Measurements from ENCODE around the gene GRK5.

Gene GRK5

DNA sequence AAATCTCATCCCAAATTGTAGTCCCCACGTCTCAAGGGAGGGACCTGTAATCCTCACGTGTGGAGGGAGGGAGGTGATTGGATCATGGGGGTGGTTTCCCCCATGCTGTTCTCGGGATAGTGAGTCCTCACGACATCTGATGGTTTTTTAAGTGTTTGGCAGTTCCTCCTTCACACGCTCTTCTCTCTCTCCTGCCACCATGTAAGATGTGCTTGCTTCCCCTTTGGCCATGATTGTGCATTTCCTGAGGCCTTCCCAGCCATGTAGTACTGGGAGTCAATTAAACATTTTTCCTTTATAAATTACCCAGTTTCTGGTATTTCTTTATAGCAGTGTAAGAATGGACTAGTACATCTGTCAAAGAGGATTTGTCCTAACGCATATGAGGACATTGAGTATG, 275.6 kb downstream of the GRK5 start:
- peaks cover 9% of the 10 kb centered on the region for H3K4me1 ChIP-seq (ENCODE audit: insufficient read depth, low read length)
- H3K9me3 ChIP-seq (ENCODE audit: low read length): no peaks in the 10 kb centered on the region
- no peak overlapping the region for H2AFZ ChIP-seq (ENCODE audit: low read depth, low read length)
- no peaks in the 10 kb centered on the region for H3K36me3 ChIP-seq (ENCODE audit: insufficient read depth, low read length)
- no peak overlapping the region for H3K4me3 ChIP-seq (ENCODE audit: low read length)
- H3K27me3 ChIP-seq (ENCODE audit: insufficient read depth, low read length): peaks cover 8% of the 10 kb centered on the region

DNA sequence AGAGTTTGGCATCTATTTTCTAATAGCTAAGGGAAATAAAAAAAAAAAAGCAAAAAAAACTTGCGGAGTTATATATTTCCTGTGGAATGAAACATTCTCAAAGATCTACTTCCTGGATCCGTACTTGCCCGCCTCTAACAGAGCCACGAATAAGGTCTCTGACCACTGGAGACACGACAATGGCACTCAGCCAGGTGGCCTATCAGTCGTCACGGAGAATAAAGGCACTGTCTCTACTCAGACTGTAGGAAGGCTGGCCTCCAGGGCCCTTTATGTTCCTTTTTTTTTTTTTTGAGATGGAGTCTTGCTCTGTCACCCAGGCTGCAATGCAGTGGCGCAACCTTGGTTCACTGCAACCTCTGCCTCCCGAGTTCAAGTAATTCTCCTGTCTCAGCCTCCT, 276.5 kb downstream of the GRK5 start:
- Histone ChIP-seq H3K4me1 (ENCODE audit: insufficient read depth, low read length) (peaks cover 6% of the 10 kb centered on the region), H3K27me3 (ENCODE audit: insufficient read depth, low read length) (peaks cover 3% of the 10 kb centered on the region), H2AFZ (ENCODE audit: low read depth, low read length) (no peak overlapping the region), H3K36me3 (ENCODE audit: insufficient read depth, low read length) (no peaks in the 10 kb centered on the region), H3K9me3 (ENCODE audit: low read length) (no peaks in the 10 kb centered on the region), H3K4me3 (ENCODE audit: low read length) (no peak overlapping the region)

DNA sequence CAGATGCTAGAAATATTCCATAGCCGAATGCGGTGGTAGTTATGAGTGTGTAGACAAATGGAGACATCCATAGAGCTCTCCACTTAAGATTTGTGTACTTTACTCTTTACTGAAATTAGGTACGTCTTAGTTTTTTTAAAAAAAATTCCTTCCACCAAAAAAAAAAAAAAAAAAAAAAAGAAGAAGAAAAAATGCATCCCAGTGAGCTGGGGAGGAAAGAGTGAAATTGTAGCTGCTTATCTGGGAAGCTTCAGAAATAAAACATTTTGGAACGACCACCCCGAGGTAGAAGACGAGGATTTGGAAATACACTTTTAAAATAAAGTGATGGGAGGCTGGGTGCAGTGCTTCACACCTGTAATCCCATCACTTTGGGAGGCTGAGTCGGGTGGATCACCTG, 281.3 kb downstream of the GRK5 start:
- peaks cover 6% of the 10 kb centered on the region for H3K4me1 ChIP-seq (ENCODE audit: insufficient read depth, low read length)
- no peaks in the 10 kb centered on the region for H3K9me3 ChIP-seq (ENCODE audit: low read length)
- H3K4me3 ChIP-seq (ENCODE audit: low read length): no peak overlapping the region
- no peak overlapping the region for H2AFZ ChIP-seq (ENCODE audit: low read depth, low read length)
- no peaks in the 10 kb centered on the region for H3K27me3 ChIP-seq (ENCODE audit: insufficient read depth, low read length)
- H3K36me3 ChIP-seq (ENCODE audit: insufficient read depth, low read length): no peaks in the 10 kb centered on the region

DNA sequence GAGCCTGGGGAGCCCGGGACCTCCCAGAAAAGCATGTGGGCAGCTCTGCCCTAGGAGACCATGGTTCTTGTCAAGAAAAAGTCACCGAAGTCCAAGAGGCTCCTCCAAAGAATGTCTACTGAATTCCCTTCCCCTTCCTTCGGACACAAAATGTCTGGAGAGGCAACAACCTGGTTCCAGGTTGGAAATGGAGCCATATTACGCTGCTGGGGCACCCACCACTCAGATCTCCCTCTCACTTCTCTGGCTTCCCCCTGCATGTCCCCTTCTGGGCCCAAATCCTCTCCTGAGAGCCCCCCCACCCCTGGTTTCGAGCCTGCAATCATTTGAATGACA, 282.6 kb downstream of the GRK5 start:
- H3K36me3 ChIP-seq (ENCODE audit: insufficient read depth, low read length): no peaks in the 10 kb centered on the region
- peaks cover 5% of the 10 kb centered on the region for H3K4me1 ChIP-seq (ENCODE audit: insufficient read depth, low read length)
- no peak overlapping the region for H3K4me3 ChIP-seq (ENCODE audit: low read length)
- no peaks in the 10 kb centered on the region for H3K27me3 ChIP-seq (ENCODE audit: insufficient read depth, low read length)
- H3K9me3 ChIP-seq (ENCODE audit: low read length): no peaks in the 10 kb centered on the region
- no peak overlapping the region for H2AFZ ChIP-seq (ENCODE audit: low read depth, low read length)

DNA sequence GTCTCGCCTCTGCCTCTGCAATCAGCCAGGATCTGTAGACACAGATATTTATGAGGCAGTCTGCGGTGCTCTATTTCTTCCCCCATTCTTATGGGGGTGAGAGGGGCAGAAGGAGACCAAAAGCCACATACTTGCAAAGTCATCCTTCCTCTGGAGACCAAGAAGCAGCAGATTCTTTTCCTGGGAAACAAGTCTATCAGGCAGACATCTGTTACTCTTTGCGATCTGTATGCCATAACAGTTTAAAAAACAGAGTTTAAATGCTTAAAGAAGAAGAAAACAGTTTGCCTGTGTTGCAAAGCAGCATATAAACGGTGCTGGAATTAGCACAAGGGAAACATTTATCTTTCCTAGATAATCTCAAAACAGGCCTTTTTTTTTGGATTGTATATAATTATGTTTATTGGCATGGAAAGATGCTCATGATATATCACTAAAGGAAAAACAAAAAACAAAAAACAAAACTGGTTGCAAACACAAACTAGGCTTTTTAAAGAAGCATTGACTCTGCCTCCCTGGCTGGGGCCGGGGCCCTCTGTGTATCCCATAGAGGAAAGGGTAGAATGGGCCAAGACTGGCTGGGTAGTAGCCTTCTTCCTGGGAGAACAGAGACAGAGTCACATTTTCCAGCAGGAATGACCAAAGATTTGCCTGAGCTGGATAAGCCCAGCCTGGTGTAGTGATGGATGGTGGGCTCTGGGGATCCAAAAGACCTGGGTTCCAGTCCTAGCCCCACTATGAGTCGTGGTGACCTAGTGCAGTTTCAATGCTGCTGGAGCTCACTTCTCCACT, 284.8 kb downstream of the GRK5 start:
- no peak overlapping the region for H2AFZ ChIP-seq (ENCODE audit: low read depth, low read length)
- H3K27me3 ChIP-seq (ENCODE audit: insufficient read depth, low read length): no peaks in the 10 kb centered on the region
- no peak overlapping the region for H3K4me3 ChIP-seq (ENCODE audit: low read length)
- H3K9me3 ChIP-seq (ENCODE audit: low read length): no peaks in the 10 kb centered on the region
- H3K4me1 ChIP-seq (ENCODE audit: insufficient read depth, low read length): peaks cover 5% of the 10 kb centered on the region
- no peaks in the 10 kb centered on the region for H3K36me3 ChIP-seq (ENCODE audit: insufficient read depth, low read length)

DNA sequence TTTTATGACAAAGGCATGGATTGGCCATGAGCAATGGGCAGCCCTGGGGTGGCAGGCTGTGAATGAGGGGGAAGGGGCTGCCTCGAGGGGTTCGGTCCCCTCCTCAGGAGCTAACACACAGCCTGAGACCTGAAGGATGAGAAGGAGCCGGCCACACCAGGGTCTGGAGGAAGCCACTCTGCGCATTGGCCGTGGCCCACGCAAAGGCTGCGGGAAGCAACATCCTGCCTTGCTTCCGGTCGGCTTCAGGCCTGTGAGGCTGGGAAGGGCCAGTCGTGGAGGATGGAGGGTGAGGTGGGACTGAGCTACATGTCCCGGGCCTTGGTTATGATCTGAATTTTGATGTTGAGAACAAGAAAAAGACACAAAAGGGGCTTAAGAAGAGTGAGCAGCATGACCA, 285.8 kb downstream of the GRK5 start:
- Histone ChIP-seq H3K4me3 (ENCODE audit: low read length) (no peak overlapping the region), H3K27me3 (ENCODE audit: insufficient read depth, low read length) (no peaks in the 10 kb centered on the region), H3K9me3 (ENCODE audit: low read length) (no peaks in the 10 kb centered on the region), H3K4me1 (ENCODE audit: insufficient read depth, low read length) (peaks cover 5% of the 10 kb centered on the region), H2AFZ (ENCODE audit: low read depth, low read length) (no peak overlapping the region), H3K36me3 (ENCODE audit: insufficient read depth, low read length) (no peaks in the 10 kb centered on the region)

DNA sequence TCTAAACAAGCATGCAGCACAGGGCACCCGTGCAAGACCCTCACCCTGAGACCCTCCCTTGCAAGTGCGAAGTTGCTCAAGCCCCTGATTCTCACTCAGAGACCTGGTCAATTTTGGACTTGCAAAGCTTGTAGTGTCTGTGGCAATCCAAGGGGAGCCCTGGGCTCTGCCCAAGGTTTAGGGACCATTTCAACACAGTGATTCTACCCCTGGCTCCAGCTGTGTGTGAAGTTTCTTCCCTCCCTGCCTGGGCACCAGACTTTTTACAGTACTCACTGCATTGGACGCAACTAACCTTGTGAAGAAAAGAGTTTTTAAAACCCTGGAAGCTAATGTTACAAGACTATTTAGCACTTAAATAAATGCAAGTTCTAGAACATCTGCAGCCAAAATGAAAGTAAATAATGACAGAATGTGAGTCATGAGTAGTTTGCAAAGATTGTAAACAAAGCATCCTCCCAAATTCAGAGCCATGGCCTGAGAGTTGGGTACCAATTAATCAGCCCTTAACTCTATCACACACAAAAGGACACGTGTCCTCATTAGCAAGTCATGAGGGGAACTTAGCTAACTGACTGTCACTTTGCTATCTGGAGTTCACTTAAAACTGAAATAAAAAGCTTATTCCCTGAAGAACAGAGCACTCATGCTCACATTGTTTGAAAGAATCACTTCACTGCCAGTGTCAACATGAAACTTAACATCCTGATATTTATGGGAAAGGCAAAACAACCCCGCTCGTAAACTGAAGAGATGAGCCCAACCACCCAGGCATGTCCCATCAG, 287.1 kb downstream of the GRK5 start:
- H3K9me3 ChIP-seq (ENCODE audit: low read length): no peaks in the 10 kb centered on the region
- H3K4me1 ChIP-seq (ENCODE audit: insufficient read depth, low read length): peaks cover 5% of the 10 kb centered on the region
- H2AFZ ChIP-seq (ENCODE audit: low read depth, low read length): no peak overlapping the region
- H3K36me3 ChIP-seq (ENCODE audit: insufficient read depth, low read length): no peaks in the 10 kb centered on the region
- H3K4me3 ChIP-seq (ENCODE audit: low read length): no peak overlapping the region
- H3K27me3 ChIP-seq (ENCODE audit: insufficient read depth, low read length): no peaks in the 10 kb centered on the region

DNA sequence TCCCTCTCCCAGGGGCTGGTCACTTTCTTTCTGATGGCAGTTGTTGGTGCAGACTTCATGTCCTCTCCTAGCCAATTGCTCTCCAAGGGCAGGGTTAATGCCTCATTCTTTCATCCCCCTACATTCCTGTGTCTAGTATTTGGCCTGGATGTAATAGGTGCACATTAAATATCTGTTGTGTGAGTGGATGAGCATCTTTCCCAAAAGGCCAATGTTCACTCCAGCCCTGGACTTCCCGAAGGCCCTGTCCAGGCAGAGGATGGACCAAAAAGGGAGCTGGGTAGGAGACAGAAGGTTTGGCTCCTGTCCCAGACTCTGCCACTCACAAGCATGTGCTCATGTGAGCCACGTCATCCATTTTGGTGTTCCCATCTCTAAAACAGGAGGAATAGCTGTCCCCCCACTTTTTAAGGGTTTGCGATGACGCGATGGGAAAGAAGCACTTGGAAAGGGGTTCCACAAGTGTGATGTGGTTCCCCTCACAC, 287.7 kb downstream of the GRK5 start:
- Histone ChIP-seq H3K4me3 (ENCODE audit: low read length) (no peak overlapping the region), H3K27me3 (ENCODE audit: insufficient read depth, low read length) (no peaks in the 10 kb centered on the region), H3K4me1 (ENCODE audit: insufficient read depth, low read length) (peaks cover 5% of the 10 kb centered on the region), H3K36me3 (ENCODE audit: insufficient read depth, low read length) (no peaks in the 10 kb centered on the region), H3K9me3 (ENCODE audit: low read length) (no peaks in the 10 kb centered on the region), H2AFZ (ENCODE audit: low read depth, low read length) (no peak overlapping the region)

DNA sequence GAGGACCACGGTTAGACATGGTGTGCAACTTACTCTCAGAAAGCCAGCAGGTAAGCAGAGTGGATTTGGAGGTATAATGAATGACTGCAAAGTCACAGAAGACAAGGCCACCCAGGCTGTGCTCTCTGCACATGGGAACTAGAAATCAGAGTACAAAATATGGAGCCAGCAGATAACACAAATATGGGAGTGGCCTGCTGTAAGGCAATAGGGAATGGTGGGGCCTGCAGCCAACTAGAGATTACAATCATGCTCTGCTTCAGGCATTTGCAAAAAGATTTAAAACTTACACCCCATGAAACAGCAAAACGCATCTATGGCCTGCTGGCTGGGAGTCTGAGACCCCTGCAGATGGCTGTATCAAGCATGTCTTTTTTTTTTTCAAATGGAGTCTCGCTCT, 288.2 kb downstream of the GRK5 start:
- Histone ChIP-seq H2AFZ (ENCODE audit: low read depth, low read length) (no peak overlapping the region), H3K4me3 (ENCODE audit: low read length) (no peak overlapping the region), H3K9me3 (ENCODE audit: low read length) (no peaks in the 10 kb centered on the region), H3K36me3 (ENCODE audit: insufficient read depth, low read length) (no peaks in the 10 kb centered on the region), H3K27me3 (ENCODE audit: insufficient read depth, low read length) (no peaks in the 10 kb centered on the region), H3K4me1 (ENCODE audit: insufficient read depth, low read length) (peaks cover 5% of the 10 kb centered on the region)

DNA sequence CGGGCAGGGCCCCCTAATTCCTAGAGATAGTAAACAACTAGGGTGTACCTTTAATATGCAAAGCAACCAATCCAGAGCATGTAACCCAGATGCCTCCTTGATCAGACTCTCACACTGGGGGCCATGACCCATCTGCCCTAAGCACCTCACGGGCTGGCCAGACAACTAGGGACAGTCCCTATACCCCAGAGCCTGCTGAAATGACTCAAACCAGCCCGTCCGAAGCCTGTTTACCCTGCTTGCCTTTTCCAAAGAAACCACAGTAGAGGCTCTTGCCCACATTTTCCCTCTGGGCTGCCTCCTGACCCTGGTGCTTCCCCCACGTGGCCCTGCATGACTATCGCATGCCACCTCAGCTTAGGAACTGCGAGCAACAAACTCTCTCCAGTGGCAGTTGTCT, 288.9 kb downstream of the GRK5 start:
- H2AFZ ChIP-seq (ENCODE audit: low read depth, low read length): no peak overlapping the region
- peaks cover 5% of the 10 kb centered on the region for H3K4me1 ChIP-seq (ENCODE audit: insufficient read depth, low read length)
- no peaks in the 10 kb centered on the region for H3K36me3 ChIP-seq (ENCODE audit: insufficient read depth, low read length)
- H3K27me3 ChIP-seq (ENCODE audit: insufficient read depth, low read length): no peaks in the 10 kb centered on the region
- no peaks in the 10 kb centered on the region for H3K9me3 ChIP-seq (ENCODE audit: low read length)
- H3K4me3 ChIP-seq (ENCODE audit: low read length): no peak overlapping the region

DNA sequence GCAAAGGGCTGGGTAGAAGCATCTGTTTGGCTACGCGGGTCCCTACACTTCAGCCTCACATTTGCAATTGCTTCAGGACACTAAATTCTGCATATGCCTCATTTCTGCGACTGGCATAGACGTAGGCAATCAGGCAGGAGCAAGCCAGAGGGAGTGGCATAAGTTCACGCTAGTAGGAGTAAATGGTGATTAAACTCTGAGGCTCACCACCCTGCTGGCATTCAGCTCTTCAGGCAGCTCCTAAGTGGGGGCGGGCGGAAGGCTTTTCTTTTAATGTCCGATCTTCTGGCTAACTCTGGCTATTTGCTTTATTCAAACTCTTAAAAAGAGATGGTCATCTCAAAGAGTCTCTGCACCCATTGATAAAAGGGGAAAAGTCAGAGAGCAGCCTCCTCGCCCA, 289.9 kb downstream of the GRK5 start:
- Histone ChIP-seq H3K9me3 (ENCODE audit: low read length) (no peaks in the 10 kb centered on the region), H2AFZ (ENCODE audit: low read depth, low read length) (no peak overlapping the region), H3K4me3 (ENCODE audit: low read length) (no peak overlapping the region), H3K27me3 (ENCODE audit: insufficient read depth, low read length) (peaks cover 1% of the 10 kb centered on the region), H3K36me3 (ENCODE audit: insufficient read depth, low read length) (no peaks in the 10 kb centered on the region), H3K4me1 (ENCODE audit: insufficient read depth, low read length) (peaks cover 6% of the 10 kb centered on the region)

DNA sequence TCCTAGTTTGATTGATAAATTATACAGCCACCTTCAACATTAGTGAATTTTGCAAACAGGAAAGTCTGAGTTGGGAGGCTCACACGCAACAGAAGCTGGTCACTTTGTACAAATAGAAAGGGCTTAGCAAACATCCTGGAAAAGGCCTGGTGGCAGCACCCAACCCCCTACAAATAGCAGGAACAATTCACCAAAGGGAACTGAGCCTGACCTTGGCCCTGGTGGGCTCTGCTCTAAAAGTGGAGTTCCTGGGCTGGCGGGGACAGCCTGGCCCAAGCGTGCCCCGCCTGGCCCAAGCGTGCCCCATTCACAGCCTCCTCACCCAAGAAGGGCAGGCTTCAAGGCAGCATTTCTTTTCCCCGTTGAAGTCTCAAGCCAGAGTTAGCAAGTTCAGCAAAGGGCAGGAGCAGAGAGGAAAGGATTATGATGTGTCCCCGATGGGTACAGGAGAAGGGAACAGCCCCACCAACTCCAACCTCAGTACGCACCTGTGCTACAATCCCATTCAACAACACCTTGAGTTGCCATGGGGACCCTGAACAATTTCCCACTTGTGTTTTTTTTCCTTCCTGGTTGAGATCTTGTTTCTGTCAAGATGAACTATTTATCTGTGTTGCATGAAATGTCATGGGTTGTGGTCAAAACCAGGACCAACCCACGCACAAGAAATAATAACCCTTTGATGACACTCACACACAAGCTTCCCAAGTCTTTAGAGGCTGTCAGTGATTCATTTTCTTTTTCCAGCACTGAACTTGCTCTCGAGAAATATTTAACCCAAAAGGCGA, 291.7 kb downstream of the GRK5 start:
- H3K27me3 ChIP-seq (ENCODE audit: insufficient read depth, low read length): peaks cover 6% of the 10 kb centered on the region
- peaks cover 9% of the 10 kb centered on the region for H3K4me1 ChIP-seq (ENCODE audit: insufficient read depth, low read length)
- H3K4me3 ChIP-seq (ENCODE audit: low read length): no peak overlapping the region
- H3K36me3 ChIP-seq (ENCODE audit: insufficient read depth, low read length): no peaks in the 10 kb centered on the region
- peaks cover 3% of the 10 kb centered on the region for H3K9me3 ChIP-seq (ENCODE audit: low read length)
- H2AFZ ChIP-seq (ENCODE audit: low read depth, low read length): no peak overlapping the region

DNA sequence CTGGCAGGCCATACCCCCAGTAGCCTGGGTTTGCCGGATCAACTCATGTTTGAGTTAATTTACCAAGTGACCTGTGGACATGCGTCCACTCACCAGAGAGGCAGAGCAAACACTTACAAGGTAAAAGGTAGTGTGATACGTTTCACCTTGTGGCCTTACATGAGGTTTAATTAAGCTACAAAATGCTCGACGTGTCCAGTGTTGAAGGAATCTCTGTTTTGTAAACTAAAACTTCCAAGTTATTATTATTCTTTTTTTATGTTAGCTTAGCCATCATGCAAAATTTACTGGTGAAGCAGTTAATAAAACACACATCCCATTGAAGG, 292.3 kb downstream of the GRK5 start:
- peaks cover 3% of the 10 kb centered on the region for H3K9me3 ChIP-seq (ENCODE audit: low read length)

More for the DNA sequence above, 292.3 kb downstream of the GRK5 start:
- no peak overlapping the region for H2AFZ ChIP-seq (ENCODE audit: low read depth, low read length)
- H3K36me3 ChIP-seq (ENCODE audit: insufficient read depth, low read length): no peaks in the 10 kb centered on the region
- peaks cover 6% of the 10 kb centered on the region for H3K27me3 ChIP-seq (ENCODE audit: insufficient read depth, low read length)
- peaks cover 7% of the 10 kb centered on the region for H3K4me1 ChIP-seq (ENCODE audit: insufficient read depth, low read length)
- H3K4me3 ChIP-seq (ENCODE audit: low read length): no peak overlapping the region
